Ovary (tissue), 9 donors: ENCODE results near the gene KCNQ5. TPM values are rescaled to one million over a fixed set of nuclear protein-coding genes. Genes with fewer than 3 reads are reported as not detected.

Source experiments
- DNase-seq, 5 donors: peaks; one replicate each; pipeline ENCODE4 v3.0.0-alpha.2; 2019 to 2020
- H3K27ac ChIP-seq, 2 donors: fragments of 200-600 bp; one replicate each; pipeline versions ENCODE4 v1.5.1 to v1.8.0; 2019 to 2022
- H3K27me3 ChIP-seq: fragments of 200-600 bp; one replicate; pipeline ENCODE4 v1.8.0; 2022
- H3K36me3 ChIP-seq: fragments of 200-600 bp; sonication (generic); one replicate; pipeline ENCODE4 v1.5.1; 2019
- H3K4me1 ChIP-seq: one replicate; pipeline ENCODE4 v1.8.1; 2013; ENCODE audit warnings: mild to moderate bottlenecking, moderate library complexity; ENCODE audit not compliant: insufficient read depth
- H3K4me3 ChIP-seq: fragments of 200-600 bp; sonication (generic); one replicate; pipeline ENCODE4 v1.5.1; 2017
- H3K9me3 ChIP-seq, 2 donors: fragments of 200-600 bp in 1 of 2; sonication (generic) in 1 of 2; one replicate each; pipeline versions ENCODE4 v1.5.1 to v1.8.1; 2013 to 2019; ENCODE audit warnings: mild to moderate bottlenecking in 1 of 2, moderate library complexity in 1 of 2
- CTCF ChIP-seq, 3 donors: fragments of 450-650 bp in 2 of 3; fragments of 200-600 bp in 1 of 3; IDR thresholded peaks; one replicate each; pipeline versions ENCODE4 v1.5.1 to v1.8.0; 2016 to 2022; ENCODE audit warnings: antibody characterized with exemption in 3 of 3, mild to moderate bottlenecking in 1 of 3
- EP300 ChIP-seq: sonication (generic); formaldehyde crosslinking; IDR thresholded peaks from one replicate; pipeline ENCODE4 v1.6.1; 2017; ENCODE audit warnings: antibody characterized with exemption
- POLR2A ChIP-seq: fragments of 450-650 bp; IDR thresholded peaks from one replicate; pipeline ENCODE4 v1.6.1; 2017; ENCODE audit warnings: antibody characterized with exemption, mild to moderate bottlenecking, moderate library complexity
- WGBS, 3 donors: extraction: QIAGEN DNeasy Blood & Tissue Kit in 1 of 3; methylation state at CpG; one replicate each; pipeline versions ENCODE4 v1.1.5 to v1.1.7; 2013 to 2017; 5-methylcytosine and 5-hydroxymethylcytosine counted together
- intact Hi-C, 4 donors: fragments of 100-400 bp; cut with DNase I; formaldehyde crosslinking; loops; one replicate each; pipeline versions ENCODE4 v1.11.0 to v1.15.1; 2022 to 2023
- polyA plus RNA-seq, 2 donors: library from polyadenylated mRNA; stranded (reverse); fragments of 200-250 nt in 1 of 2; fragments of 350-450 nt in 1 of 2; fragmentation: Illumina TruSeq in 1 of 2; extraction: RNeasy Lipid Tissue Mini Kit (QIAGEN cat#74804) in 1 of 2; gene quantifications; one replicate each; pipeline ENCODE4 v1.2.3, GENCODE V29; 2013 to 2014
- total RNA-seq, 7 donors: library from RNA; depleted of rRNA in 2 of 7; stranded (reverse); fragments of >200 nt in 2 of 7; fragmentation: NEBNext Ultra II Directional in 3 of 7; extraction: Animal tissue kit (Norgen Biotek cat#: 25700) in 3 of 7; gene quantifications; one replicate each; pipeline versions ENCODE4 v1.1.0 to v1.2.4, GENCODE V29; 2016 to 2023
- donor health status: DM: no; HTN: no; CAD: no; lungs with moderate emphysema.
- donor health status: DM: no; HTN: no; CAD: no.
- donor health status: Bipolar disorder and iron deficiency.
- donor health status: DM: yes; HTN: yes; CAD: no.
- donor health status: DM: no; HTN: no; CAD: no.
- donor health status: DM: yes; HTN: yes; CAD: no.

Gene KCNQ5
- total and polyA plus RNA-seq, 9 donors, result 0.02 to 0.80 (median 0.15) TPM; not detected in 2

- H3K27ac ChIP-seq, result no peak overlapping the region
- no peaks in the 10 kb centered on the region for H3K4me1 ChIP-seq
- no peaks in the 10 kb centered on the region for H3K36me3 ChIP-seq
- DNase-seq, result no peak
- TF ChIP-seq EP300 (no peak), CTCF (IDR thresholded peaks at IDR 0.05) (no peak), POLR2A (no peak)
- 87 to 88% (median 87%) methylated on average over 19 of the region's 19 CpGs for WGBS, 3 donors
- no peak overlapping the region for H3K4me3 ChIP-seq
- no peaks in the 10 kb centered on the region for H3K9me3 ChIP-seq
- no peaks in the 10 kb centered on the region for H3K27me3 ChIP-seq
- intact Hi-C loops, result no loop called here
Observed at GRCh38 chr6:72987301-72987700, 365.4 kb downstream of the KCNQ5 start.

DNA sequence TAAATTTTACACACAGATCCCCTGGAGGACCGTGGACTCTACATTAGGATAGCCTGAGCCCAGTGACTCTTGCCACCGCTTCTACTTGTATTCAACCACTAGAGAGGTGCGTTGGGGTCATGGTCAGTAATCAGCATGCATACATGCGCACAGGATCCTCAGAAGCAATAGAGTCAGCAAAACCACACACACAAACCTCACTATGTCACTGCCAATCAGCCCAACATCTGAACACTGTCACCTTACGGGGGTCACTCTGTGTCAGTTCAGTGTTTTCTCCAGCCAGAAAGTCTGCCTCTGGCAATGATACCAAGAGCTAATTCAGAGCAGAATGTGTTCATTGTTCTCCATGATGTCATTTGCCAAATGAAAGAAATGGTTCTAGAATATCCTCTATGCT lies 378.1 kb downstream of the KCNQ5 start:
- Histone ChIP-seq H3K4me1 (no peaks in the 10 kb centered on the region), H3K9me3 (no peaks in the 10 kb centered on the region), H3K27me3 (no peaks in the 10 kb centered on the region), H3K36me3 (no peaks in the 10 kb centered on the region), H3K27ac (no peak overlapping the region), H3K4me3 (no peak overlapping the region)
- 81 to 87% (median 86%) methylated on average over 5 of the region's 5 CpGs for WGBS, 3 donors
- no peak for DNase-seq
- TF ChIP-seq EP300 (no peak), CTCF (IDR thresholded peaks at IDR 0.05) (no peak), POLR2A (no peak)
- intact Hi-C loops, result no loop called here

DNA sequence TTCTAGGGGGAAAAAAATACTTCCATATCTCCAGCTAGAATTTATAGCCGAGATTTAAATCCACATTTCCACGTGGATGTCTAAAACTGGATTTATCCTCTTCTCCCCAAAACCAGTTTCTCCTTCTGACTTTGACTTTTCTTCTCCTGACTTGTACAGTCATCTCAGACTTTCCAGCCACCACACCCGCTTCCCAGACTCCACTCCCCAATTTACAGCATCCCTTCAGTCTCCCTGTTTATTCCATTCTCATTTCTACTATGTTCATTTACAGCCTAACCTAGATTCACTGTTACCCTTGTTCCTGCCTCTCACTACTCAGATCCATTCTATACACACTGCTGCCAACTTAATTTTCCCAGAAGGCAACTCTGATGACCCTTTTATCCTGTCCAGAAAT lies 378.6 kb downstream of the KCNQ5 start:
- intact Hi-C loops, result no loop called here
- no peak for TF ChIP-seq POLR2A
- no peak for TF ChIP-seq CTCF (IDR thresholded peaks at IDR 0.05)
- TF ChIP-seq EP300, result no peak
- no peak overlapping the region for H3K27ac ChIP-seq
- WGBS, 3 donors, result 80 to 87% (median 81%) methylated on average over 3 of the region's 3 CpGs
- no peaks in the 10 kb centered on the region for H3K36me3 ChIP-seq
- H3K4me1 ChIP-seq, result no peaks in the 10 kb centered on the region
- no peaks in the 10 kb centered on the region for H3K9me3 ChIP-seq
- H3K4me3 ChIP-seq, result no peak overlapping the region
- no peaks in the 10 kb centered on the region for H3K27me3 ChIP-seq
- no peak for DNase-seq

DNA sequence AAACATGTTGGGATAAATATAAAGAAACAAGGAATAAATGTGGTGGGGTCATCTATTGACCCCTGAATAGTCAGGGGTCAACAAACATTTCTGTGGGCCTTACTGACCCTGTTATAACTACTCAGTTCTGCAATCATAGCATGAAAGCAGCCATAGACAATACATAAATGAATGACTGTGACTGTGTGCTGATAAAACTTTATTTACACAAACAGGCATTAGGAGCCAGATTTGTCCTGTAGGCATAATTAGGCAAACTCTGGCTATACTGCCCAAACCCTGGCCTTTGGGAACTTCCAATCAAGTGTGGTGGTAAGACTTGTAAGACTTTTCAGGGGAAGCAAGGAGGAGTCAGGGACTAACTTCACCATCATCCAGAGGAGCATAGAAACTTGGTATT lies 380.7 kb downstream of the KCNQ5 start:
- no peak for TF ChIP-seq EP300
- TF ChIP-seq POLR2A, result no peak
- TF ChIP-seq CTCF (IDR thresholded peaks at IDR 0.05), result no peak
- H3K4me1 ChIP-seq, result no peaks in the 10 kb centered on the region
- no peak overlapping the region for H3K27ac ChIP-seq
- H3K4me3 ChIP-seq, result no peak overlapping the region
- H3K36me3 ChIP-seq, result no peaks in the 10 kb centered on the region
- H3K27me3 ChIP-seq, result no peaks in the 10 kb centered on the region
- H3K9me3 ChIP-seq, result no peaks in the 10 kb centered on the region
- no peak for DNase-seq
- intact Hi-C loops, result no loop called here

DNA sequence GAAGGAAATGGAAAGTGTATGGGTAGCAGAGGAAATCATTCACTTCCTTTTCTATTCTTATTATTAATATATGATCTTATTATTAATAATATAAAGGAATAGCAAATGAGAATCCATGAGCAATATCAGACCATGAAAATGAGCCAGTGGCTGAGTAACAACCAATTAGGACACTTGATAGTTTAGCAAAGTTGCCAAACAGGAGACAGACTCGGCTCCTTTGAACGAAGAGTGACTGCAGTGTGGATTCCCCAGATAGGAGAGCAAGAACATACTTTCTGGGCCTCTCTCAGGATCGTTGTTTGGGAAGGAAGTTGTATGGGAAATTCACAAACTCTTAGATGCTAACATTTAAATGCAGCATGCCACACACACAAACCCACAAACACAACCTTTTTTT lies 381.4 kb downstream of the KCNQ5 start:
- TF ChIP-seq EP300, result no peak
- TF ChIP-seq POLR2A, result no peak
- no peak for TF ChIP-seq CTCF (IDR thresholded peaks at IDR 0.05)
- H3K4me3 ChIP-seq, result no peak overlapping the region
- no peaks in the 10 kb centered on the region for H3K9me3 ChIP-seq
- intact Hi-C loops, result no loop called here
- no peak for DNase-seq
- H3K27ac ChIP-seq, result no peak overlapping the region
- WGBS, 3 donors, result 62 to 74% (median 65%) methylated on average over 3 of the region's 3 CpGs
- no peaks in the 10 kb centered on the region for H3K4me1 ChIP-seq
- H3K27me3 ChIP-seq, result no peaks in the 10 kb centered on the region
- no peaks in the 10 kb centered on the region for H3K36me3 ChIP-seq
